HCT116 (cell line): ENCODE measurements around the gene CCDC32.

Source experiments
- CBX3 ChIP-seq: IDR thresholded peaks from 2 replicates; pipeline ENCODE4 v1.6.1; 2012; ENCODE audit warnings: low read depth
- CEBPB ChIP-seq: IDR thresholded peaks from 2 replicates; pipeline ENCODE4 v1.6.1; 2012; ENCODE audit warnings: low read depth
- CTCF ChIP-seq, 3 experiments: fragments of 200-600 bp in 1 of 3; sonication (generic) in 1 of 3; IDR thresholded peaks in 2 of 3; conservative IDR thresholded peaks in 1 of 3; 2 replicates each; pipeline ENCODE4 v1.5.1; 2012 to 2017; ENCODE audit warnings: low read depth in 2 of 3, low read length in 2 of 3, antibody characterized with exemption in 1 of 3, borderline replicate concordance in 1 of 3, control low read depth in 1 of 3, mild to moderate bottlenecking in 1 of 3, mixed read lengths in 1 of 3, mixed run types in 1 of 3, moderate library complexity in 1 of 3; ENCODE audit not compliant: insufficient read depth in 1 of 3
- ELF1 ChIP-seq: IDR thresholded peaks from 2 replicates; pipeline ENCODE4 v1.6.1; 2012; ENCODE audit warnings: low read depth, borderline replicate concordance
- EZH2 ChIP-seq: fragments of 200-600 bp; sonication (generic); IDR thresholded peaks from 2 replicates; pipeline ENCODE4 v1.6.1; 2017; ENCODE audit warnings: antibody characterized with exemption, mixed run types
- EZH2phosphoT487 ChIP-seq: fragments of 200-600 bp; IDR thresholded peaks from 2 replicates; pipeline ENCODE4 v1.6.1; 2018; ENCODE audit warnings: antibody characterized with exemption, borderline replicate concordance
- POLR2A ChIP-seq: IDR thresholded peaks from 2 replicates; pipeline ENCODE4 v1.7.0; 2011; ENCODE audit warnings: borderline replicate concordance; ENCODE audit not compliant: insufficient read depth, insufficient read length; ENCODE audit errors: extremely low read depth
- POLR2AphosphoS5 ChIP-seq: IDR thresholded peaks from 2 replicates; pipeline ENCODE4 v1.6.1; 2011; ENCODE audit warnings: mild to moderate bottlenecking, low read depth, low read length, moderate library complexity
- RAD21 ChIP-seq: IDR thresholded peaks from 2 replicates; pipeline ENCODE4 v1.6.1; 2012; ENCODE audit warnings: low read depth, mild to moderate bottlenecking
- SIN3A ChIP-seq: IDR thresholded peaks from 2 replicates; pipeline ENCODE4 v1.6.1; 2012; ENCODE audit warnings: low read depth
- SRF ChIP-seq: IDR thresholded peaks from 2 replicates; pipeline ENCODE4 v1.6.1; 2012; ENCODE audit warnings: low read depth
- ZNF274 ChIP-seq: fragments of 200-500 bp; sonication (Bioruptor generic); IDR thresholded peaks from 2 replicates; pipeline ENCODE4 v1.6.1; 2014; ENCODE audit warnings: mild to moderate bottlenecking, low read depth, low read length, inconsistent platforms
- TF ChIP-seq, protein P1 (sequence below): IDR thresholded peaks from 2 replicates; pipeline ENCODE4 v1.6.1; 2012; ENCODE audit warnings: low read depth

DNA sequence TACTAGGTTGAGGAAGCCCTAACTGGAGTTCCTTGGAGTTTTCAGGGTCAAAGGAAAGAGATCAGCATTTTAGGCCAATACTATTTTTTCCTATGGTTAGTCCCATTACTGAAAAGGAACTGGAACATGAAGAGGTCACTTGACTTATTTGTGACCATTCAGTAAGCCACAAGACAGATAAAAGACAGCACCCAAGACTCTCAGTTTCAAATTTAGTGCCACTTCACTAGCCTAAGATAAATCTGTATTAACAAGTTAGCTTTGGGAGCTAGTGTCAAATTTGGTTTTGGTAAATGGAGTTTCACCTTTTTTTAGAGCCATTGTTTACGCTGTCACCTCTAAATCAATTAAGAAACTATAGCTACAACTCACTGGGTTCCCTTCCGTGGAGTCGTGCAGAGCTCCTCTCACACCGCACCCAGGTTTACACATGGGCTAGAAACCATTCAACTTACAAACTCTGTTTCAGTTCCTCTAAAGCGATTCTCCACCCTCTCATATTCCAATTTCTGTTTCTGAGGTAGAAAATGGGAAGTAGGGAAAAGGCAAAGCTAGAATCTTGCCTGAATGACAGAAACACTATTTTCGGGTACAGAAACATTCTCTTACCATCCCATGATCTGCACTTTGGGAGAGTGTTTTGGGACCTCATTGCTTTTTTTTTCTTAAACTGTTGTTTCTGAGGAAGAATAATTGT lies 14.4 kb downstream of the CCDC32 start:
- no peak for TF ChIP-seq EZH2phosphoT487
- no peak for TF ChIP-seq CTCF (IDR thresholded peaks at IDR 0.05 in 2 of 3, conservative IDR thresholded peaks at IDR 0.05 in 1 of 3; ENCODE audit: borderline replicate concordance in 1 of 3, insufficient read depth in 1 of 3, low read depth in 2 of 3, low read length in 2 of 3)
- TF ChIP-seq RAD21, result no peak
- TF ChIP-seq, protein P1, sequence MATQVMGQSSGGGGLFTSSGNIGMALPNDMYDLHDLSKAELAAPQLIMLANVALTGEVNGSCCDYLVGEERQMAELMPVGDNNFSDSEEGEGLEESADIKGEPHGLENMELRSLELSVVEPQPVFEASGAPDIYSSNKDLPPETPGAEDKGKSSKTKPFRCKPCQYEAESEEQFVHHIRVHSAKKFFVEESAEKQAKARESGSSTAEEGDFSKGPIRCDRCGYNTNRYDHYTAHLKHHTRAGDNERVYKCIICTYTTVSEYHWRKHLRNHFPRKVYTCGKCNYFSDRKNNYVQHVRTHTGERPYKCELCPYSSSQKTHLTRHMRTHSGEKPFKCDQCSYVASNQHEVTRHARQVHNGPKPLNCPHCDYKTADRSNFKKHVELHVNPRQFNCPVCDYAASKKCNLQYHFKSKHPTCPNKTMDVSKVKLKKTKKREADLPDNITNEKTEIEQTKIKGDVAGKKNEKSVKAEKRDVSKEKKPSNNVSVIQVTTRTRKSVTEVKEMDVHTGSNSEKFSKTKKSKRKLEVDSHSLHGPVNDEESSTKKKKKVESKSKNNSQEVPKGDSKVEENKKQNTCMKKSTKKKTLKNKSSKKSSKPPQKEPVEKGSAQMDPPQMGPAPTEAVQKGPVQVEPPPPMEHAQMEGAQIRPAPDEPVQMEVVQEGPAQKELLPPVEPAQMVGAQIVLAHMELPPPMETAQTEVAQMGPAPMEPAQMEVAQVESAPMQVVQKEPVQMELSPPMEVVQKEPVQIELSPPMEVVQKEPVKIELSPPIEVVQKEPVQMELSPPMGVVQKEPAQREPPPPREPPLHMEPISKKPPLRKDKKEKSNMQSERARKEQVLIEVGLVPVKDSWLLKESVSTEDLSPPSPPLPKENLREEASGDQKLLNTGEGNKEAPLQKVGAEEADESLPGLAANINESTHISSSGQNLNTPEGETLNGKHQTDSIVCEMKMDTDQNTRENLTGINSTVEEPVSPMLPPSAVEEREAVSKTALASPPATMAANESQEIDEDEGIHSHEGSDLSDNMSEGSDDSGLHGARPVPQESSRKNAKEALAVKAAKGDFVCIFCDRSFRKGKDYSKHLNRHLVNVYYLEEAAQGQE, result no peak
- no peak for TF ChIP-seq POLR2A
- TF ChIP-seq CBX3, result no peak
- TF ChIP-seq SRF, result no peak
- TF ChIP-seq SIN3A, result no peak
- TF ChIP-seq ELF1, result no peak
- no peak for TF ChIP-seq CEBPB
- TF ChIP-seq EZH2, result no peak
- TF ChIP-seq ZNF274, result no peak
- no peak for TF ChIP-seq POLR2AphosphoS5
